IPS-18a (cell line): ENCODE results near the gene CNN2.

ENCODE experiments used
- H3K27ac ChIP-seq: one replicate; pipeline ENCODE4 v1.5.1; 2013; ENCODE audit warnings: low read length
- H3K27me3 ChIP-seq: one replicate; pipeline ENCODE4 v1.6.1; 2013; ENCODE audit warnings: mild to moderate bottlenecking, low read length; ENCODE audit not compliant: control insufficient read depth, insufficient read depth
- H3K36me3 ChIP-seq: one replicate; pipeline ENCODE4 v1.6.1; 2013; ENCODE audit warnings: low read depth, low read length; ENCODE audit not compliant: control insufficient read depth
- H3K4me1 ChIP-seq: one replicate; pipeline ENCODE4 v1.6.1; 2013; ENCODE audit warnings: low read depth, low read length; ENCODE audit not compliant: control insufficient read depth
- H3K4me3 ChIP-seq: one replicate; pipeline ENCODE4 v1.5.1; 2013; ENCODE audit warnings: low read length
- H3K9ac ChIP-seq: one replicate; pipeline ENCODE4 v1.6.1; 2013; ENCODE audit warnings: mild to moderate bottlenecking, low read length, moderate library complexity
- H3K9me3 ChIP-seq: one replicate; pipeline ENCODE4 v1.6.1; 2013; ENCODE audit warnings: low read depth, low read length; ENCODE audit not compliant: control insufficient read depth

The CNN2 gene

GRCh38 chr19:1068009-1069001 is 41.9 kb downstream of the CNN2 start:
- Histone ChIP-seq H3K27me3 (peaks cover 72% of the 10 kb centered on the region), H3K4me3 (no peak overlapping the region), H3K9ac (no peak overlapping the region), H3K4me1 (peaks cover 8% of the 10 kb centered on the region), H3K27ac (no peak overlapping the region), H3K36me3 (no peaks in the 10 kb centered on the region), H3K9me3 (no peaks in the 10 kb centered on the region)

GRCh38 chr19:1069009-1069779 is 42.8 kb downstream of the CNN2 start:
- no peak overlapping the region for H3K9ac ChIP-seq
- no peak overlapping the region for H3K4me3 ChIP-seq
- H3K27ac ChIP-seq = no peak overlapping the region
- H3K27me3 ChIP-seq = peaks cover 72% of the 10 kb centered on the region
- H3K36me3 ChIP-seq = no peaks in the 10 kb centered on the region
- H3K4me1 ChIP-seq = peaks cover 8% of the 10 kb centered on the region
- no peaks in the 10 kb centered on the region for H3K9me3 ChIP-seq

- peak overlapping the region; percentile 39 for H3K4me3 ChIP-seq
- H3K9ac ChIP-seq = no peak overlapping the region
- peaks cover 3% of the 10 kb centered on the region for H3K4me1 ChIP-seq
- H3K27ac ChIP-seq = no peak overlapping the region
- H3K9me3 ChIP-seq = no peaks in the 10 kb centered on the region
- H3K36me3 ChIP-seq = no peaks in the 10 kb centered on the region
- H3K27me3 ChIP-seq = peaks cover 62% of the 10 kb centered on the region
Measured at GRCh38 chr19:1070576-1070930, 44.1 kb downstream of the CNN2 start.

- Histone ChIP-seq H3K36me3 (no peaks in the 10 kb centered on the region), H3K9ac (peak overlapping the region; percentile 17), H3K27me3 (peaks cover 56% of the 10 kb centered on the region), H3K9me3 (no peaks in the 10 kb centered on the region), H3K4me1 (peaks cover 3% of the 10 kb centered on the region), H3K4me3 (peak overlapping the region; percentile 39), H3K27ac (no peak overlapping the region)
Measured at GRCh38 chr19:1070931-1071791, 44.8 kb downstream of the CNN2 start.

GRCh38 chr19:1072371-1073015 is 46.1 kb downstream of the CNN2 start:
- Histone ChIP-seq H3K9me3 (no peaks in the 10 kb centered on the region), H3K36me3 (no peaks in the 10 kb centered on the region), H3K27ac (no peak overlapping the region), H3K9ac (no peak overlapping the region), H3K4me3 (no peak overlapping the region), H3K27me3 (peaks cover 43% of the 10 kb centered on the region), H3K4me1 (no peaks in the 10 kb centered on the region)

- Histone ChIP-seq H3K36me3 (no peaks in the 10 kb centered on the region), H3K4me1 (no peaks in the 10 kb centered on the region), H3K27me3 (peaks cover 35% of the 10 kb centered on the region), H3K9me3 (no peaks in the 10 kb centered on the region), H3K9ac (no peak overlapping the region), H3K27ac (no peak overlapping the region), H3K4me3 (no peak overlapping the region)
Measured at GRCh38 chr19:1073063-1073955, 46.9 kb downstream of the CNN2 start.

GRCh38 chr19:1073956-1074517 is 47.6 kb downstream of the CNN2 start:
- Histone ChIP-seq H3K9me3 (no peaks in the 10 kb centered on the region), H3K36me3 (no peaks in the 10 kb centered on the region), H3K4me3 (no peak overlapping the region), H3K27me3 (peaks cover 27% of the 10 kb centered on the region), H3K27ac (no peak overlapping the region), H3K9ac (no peak overlapping the region), H3K4me1 (no peaks in the 10 kb centered on the region)

- H3K4me3 ChIP-seq = no peak overlapping the region
- no peaks in the 10 kb centered on the region for H3K36me3 ChIP-seq
- no peaks in the 10 kb centered on the region for H3K4me1 ChIP-seq
- no peaks in the 10 kb centered on the region for H3K9me3 ChIP-seq
- H3K27ac ChIP-seq = no peak overlapping the region
- H3K9ac ChIP-seq = no peak overlapping the region
- H3K27me3 ChIP-seq = peaks cover 21% of the 10 kb centered on the region
Measured at GRCh38 chr19:1074544-1075283, 48.3 kb downstream of the CNN2 start.

GRCh38 chr19:1076046-1076386 is 49.6 kb downstream of the CNN2 start:
- H3K4me3 ChIP-seq = no peak overlapping the region
- H3K36me3 ChIP-seq = no peaks in the 10 kb centered on the region
- no peak overlapping the region for H3K9ac ChIP-seq
- H3K27ac ChIP-seq = no peak overlapping the region
- H3K9me3 ChIP-seq = no peaks in the 10 kb centered on the region
- peaks cover 10% of the 10 kb centered on the region for H3K27me3 ChIP-seq
- H3K4me1 ChIP-seq = no peaks in the 10 kb centered on the region
